Measurements from ENCODE around the gene IGIP.

GRCh38 chr5:140083120-140083519 is 42.6 kb upstream of the IGIP start:
- TF ChIP-seq POLR2A (IDR thresholded peaks at IDR 0.05; ENCODE audit: extremely low read depth, insufficient read length): no peak
- no peak for TF ChIP-seq CTCF (IDR thresholded peaks at IDR 0.05; ENCODE audit: low read depth, low read length)
- TF ChIP-seq MAX (IDR thresholded peaks at IDR 0.05; ENCODE audit: low read depth, low read length): no peak

Measured in NB4 (cell line).